HG03159 (cell line): ENCODE data around the gene CYTH3.

Source experiments
- ATAC-seq: cut with Tn5 transposase; IDR thresholded peaks from one replicate; pipeline ENCODE4 v1.9.1; 2021; ENCODE audit warnings: mild to moderate bottlenecking, moderate library complexity; ENCODE audit not compliant: unreplicated experiment

The CYTH3 gene

GRCh38 chr7:6116211-6116610 is 156.2 kb downstream of the CYTH3 start:
- ATAC-seq: no peak
